Limb (tissue), 2 donors: ENCODE results near the gene ZNF484.
"Not testable (repeated sequence)": the region's sequence is repeated elsewhere in the genome, so short reads cannot be mapped to it uniquely, and the experiment has no call there.

Experiments
- DNase-seq, 2 donors: peaks; one replicate each; pipeline ENCODE4 v3.0.0-alpha.2; 2016; ENCODE audit errors: extremely low spot score in 2 of 2

Gene ZNF484

DNA sequence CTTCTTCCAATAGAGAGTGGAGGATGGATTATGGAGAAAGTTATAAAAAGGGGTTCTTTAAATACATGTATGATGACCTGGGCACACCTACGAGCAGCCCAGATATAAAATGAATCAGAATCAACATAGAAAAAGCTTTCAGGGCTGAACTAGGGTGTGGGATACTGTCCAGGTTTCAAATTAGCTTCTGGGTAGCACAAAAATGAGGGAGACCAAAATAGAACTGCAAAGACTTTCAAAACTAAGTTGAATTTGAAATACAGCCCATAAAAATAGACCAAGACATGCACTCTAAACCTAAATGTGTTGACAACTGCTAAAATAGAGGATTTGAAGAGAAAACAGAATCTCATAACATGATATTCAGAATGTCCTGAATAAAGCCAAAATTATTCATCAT, 17.0 kb downstream of the ZNF484 start:
- DNase-seq, result no peak

DNA sequence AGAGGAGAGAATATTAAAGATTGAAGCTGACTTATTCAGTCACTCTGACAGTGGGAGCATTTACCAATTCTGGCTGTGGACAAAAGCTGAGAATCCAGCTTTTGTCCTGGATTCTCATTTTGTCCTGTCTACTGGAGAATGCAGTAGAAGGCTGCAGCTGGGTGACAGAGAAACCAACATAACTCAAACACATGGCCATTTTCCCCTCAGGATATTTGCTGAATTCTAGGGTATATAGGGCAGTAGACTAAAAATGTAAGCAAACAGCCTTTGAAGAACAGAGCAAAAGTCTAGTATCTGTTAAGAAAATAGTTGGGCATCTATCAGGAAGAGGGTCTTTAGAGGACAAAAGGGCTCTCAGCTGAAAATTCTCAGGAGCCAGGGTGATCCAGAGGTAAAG, 20.6 kb downstream of the ZNF484 start:
- DNase-seq, result no peak

DNA sequence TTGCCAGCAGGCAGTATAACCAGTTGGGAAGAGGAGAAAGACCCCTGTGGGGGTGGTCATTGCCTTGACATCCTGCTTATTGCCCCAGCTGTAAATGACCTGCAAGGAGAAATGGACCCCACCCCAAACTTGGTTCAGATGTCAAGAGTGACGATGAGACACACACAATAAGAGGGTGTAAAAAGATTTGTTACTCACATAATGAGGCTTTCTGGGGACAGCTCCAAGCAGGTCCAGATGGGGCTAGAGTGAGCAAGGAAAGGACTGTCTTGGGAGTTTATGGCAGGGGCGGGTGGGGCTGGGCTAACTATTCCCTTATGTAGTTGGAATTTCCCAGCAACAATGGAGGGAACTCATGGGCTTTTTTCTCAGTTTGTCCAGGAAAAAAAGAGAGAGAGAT, 24.1 kb downstream of the ZNF484 start:
- DNase-seq, result no peak

DNA sequence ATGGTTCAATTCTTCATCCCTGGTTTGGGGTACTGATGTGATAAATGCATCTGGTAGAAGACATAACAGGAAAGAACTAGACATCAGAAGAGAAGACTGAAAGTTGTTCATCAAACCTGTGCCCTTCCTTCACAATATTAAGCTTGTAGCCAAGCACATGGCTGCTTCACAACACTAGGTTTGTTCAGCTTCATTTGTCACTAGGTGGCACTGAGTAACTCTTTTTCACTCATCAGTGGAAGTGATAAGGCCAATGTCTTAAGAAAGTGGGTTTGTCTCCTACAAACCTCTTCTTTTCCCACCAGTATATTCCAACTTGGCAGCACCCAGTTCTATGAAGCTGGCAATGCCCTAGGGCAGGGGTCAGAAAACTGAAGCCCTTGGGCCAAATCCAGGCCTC, 26.9 kb downstream of the ZNF484 start:
- no peak for DNase-seq

DNA sequence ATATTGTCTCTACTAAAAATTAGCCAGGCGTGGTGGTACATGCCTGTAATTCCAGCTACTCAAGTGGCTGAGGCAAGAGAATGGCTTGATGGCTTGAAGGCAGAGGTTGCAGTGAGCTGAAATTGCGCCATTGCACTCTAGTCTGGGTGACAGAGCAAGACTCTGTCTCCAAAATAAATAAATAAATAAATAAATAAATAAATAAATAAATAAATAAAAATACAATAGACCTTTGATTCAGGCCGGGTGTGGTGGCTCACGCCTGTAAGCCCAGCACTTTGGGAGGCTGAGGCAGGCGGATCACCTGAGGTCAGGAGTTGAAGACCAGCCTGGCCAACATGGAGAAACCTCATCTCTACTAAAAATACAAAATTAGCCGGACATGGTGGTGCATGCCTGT, 29.1 kb downstream of the ZNF484 start:
- DNase-seq, result not testable (repeated sequence)

DNA sequence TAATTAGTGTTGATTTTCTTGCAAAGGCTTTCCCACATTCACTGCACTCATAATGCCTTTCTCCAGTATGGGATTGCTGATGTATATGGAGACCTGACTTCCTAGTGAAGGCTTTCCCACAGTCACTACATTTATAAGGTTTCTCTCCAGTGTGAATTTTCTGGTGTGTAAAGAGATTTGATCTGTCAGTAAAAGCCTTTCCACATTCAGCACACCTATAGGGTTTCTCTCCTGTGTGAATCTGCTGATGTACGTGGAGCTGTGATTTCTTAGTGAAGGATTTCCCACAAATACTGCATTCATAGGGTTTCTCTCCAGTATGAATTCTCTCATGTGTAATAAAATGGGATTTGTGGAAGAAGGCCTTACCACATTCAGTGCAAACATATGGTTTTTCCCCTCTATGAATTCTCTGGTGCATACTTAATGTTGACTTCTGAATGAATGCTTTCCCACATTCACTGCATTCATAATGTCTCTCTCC, 31.1 kb downstream of the ZNF484 start:
- DNase-seq, result no peak

DNA sequence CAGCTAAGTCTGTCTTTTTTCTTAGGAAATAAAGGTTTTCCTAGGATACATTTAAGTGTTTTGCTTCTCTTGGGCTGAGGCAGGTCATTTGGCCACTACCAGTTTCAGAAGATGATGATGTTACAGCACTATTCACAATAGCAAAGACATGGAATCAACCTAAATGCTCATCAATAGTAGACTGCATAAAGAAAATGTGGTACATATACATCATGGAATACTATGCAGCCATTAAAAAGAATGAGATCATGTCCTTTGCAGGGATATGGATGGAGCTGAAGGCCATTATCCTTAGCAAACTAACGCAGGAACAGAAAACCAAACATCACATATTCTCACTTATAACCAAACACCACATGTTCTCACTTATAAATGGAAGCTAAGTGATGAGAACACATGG, 39.4 kb downstream of the ZNF484 start:
- DNase-seq, result not testable (repeated sequence)

DNA sequence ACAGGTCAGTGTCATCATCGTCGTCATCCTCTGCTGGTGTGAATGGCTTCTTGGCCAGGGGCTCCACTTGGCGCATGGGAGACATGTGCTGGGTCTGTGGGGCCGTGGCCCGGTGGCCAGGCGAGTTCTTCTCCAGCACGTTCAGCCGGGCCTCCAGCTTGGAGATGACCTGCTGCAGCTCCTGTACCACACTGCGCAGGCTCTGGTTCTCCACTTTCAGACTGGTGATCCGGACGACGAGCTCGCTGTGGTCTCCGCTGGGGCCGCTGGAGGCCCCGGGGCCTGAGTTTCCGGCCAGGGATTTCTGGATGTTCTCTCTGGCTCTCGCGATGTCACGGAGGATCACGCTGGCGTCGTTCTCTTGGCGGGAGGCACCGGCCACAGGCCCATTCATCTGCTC, 40.6 kb downstream of the ZNF484 start:
- DNase-seq, result no peak

DNA sequence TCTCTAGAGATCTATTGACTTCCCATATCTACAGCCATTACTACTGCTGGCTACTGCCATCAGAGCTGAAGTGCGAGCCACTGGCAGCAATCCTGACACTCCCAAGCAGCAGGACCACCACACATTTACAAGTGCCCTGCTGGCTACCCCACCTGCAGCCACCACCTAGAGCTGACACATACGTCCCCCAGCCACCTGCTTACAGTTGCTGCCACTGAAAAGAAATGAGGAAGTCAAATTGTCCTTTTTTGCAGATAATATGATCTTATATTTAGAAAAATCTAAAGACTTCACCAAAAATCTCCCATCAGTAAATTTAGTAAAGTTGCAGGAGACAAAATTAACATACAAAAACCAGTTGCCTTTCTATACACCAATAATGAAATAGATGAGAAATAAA, 48.4 kb downstream of the ZNF484 start:
- DNase-seq, result no peak

DNA sequence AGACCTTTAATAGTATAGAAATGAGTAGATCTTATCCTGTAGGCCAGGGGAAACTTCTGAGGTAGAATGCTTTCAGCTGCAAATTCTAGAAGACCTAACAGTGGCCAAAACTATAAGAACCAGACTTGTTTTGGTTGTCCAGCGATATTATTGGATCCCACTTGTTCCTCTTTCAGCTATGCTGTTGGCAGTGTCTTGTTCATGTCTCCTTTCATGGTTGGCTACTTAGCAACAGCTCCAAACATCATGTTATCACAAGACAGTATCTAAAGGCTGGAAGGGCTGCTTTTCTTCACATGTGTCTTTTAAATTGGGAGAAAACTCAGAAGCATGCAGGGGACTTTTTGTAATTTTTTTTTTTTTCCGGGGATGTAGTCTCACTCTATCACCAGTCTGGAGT, 52.8 kb downstream of the ZNF484 start:
- not testable (repeated sequence) for DNase-seq

DNA sequence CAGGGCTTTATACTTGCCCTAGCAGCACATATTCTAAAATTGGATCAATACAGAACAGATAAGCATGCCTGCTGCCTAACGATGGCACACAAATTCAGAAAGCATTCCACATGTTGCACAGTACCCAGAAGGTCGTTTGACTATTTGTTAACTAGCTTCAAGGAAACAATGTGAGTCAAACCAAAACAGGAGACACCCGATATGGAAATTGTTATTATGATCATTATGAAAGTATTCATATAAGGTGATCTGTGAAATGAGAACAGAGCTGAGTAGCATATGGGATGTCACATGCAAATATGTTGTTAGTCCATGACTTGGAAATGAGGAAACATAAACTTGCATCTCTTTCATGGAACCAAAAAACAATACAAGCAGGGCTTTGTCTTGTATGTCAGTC, 56.9 kb downstream of the ZNF484 start:
- no peak for DNase-seq

DNA sequence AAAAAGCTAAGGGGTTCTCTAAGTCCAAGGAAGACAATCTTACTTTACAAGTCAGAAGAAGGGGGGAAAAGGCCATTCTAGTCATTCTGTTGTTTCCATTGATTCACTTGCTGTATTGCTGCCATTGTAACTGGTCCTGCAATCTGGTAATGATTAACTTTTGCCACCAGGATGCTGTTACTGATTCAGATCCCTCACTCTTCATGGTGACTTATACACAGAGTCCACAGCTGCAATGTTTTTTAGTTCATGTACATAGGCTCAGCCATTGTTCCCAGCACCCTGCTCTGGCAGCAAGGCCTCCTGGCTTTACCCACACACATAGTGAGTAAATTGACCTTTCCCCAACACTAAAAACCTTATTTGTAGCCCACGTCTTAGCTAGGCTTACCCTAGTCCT, 57.9 kb downstream of the ZNF484 start:
- DNase-seq, result not testable (repeated sequence)

DNA sequence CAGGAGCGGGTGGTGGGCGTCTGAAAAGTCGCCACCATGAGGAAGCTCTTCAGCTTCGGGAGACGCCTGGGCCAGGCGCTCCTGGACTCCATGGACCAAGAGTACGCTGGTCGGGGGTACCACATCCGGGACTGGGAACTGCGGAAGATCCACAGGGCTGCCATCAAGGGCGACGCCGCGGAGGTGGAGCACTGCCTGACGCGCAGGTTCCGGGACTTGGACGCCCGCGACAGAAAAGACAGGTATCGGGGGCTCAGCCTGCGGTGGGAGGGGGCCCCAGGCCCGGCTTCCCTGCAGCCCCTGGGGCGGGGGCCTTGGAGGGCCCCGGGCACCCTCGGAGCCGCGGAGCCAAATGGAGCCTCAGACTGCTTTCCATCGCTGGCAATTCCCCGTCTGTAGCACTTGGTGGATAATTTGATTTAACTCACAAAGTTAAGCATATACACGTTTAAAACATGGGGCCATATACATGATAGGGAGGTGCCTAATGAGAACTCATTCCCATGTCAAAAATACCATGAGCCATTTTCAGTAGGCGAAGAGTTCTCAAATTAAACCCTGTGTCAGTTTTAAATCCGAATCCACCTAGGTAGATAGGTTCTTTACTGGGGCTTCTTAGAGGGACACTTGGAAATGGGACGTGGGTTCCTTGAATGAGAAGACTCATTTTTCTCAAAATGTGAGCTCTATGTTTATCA, 68.1 kb downstream of the ZNF484 start:
- DNase-seq, result not testable (repeated sequence)

DNA sequence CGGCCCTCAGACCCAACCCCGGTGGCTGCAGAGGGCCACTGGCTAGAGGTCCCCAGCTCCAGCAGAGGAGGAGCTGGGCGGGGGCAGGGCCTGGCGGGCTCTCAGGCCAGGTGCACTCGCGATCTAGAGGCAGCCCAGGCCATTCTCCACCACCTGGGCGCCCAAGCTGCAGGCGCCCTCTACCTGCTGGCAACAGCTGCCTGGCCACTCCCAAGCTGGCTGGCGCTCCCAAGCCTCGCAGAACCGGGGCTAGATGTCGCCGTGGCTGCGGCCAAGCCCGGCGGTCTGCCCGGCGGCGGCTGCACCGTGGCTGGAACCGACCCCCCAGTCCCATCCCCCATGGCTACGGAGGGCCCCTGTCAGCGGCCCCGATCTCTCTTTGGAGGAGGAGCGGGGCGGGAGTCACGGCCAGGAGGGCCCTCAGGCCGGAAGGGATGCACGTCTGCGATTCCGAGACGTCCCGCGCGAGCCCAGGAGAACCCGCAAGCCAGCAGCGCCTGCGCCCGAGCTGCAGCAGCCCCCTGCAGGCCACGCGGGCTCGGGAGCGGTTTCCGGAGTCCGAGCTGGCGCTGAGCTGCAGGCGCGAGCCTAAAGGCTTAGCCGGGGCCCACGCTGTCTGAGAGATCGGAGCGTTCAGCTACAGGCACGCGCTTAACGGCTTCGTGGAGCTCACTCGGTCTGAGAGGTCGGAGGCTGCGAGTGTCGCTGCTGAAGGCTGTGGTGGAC, 68.9 kb downstream of the ZNF484 start:
- peak; percentile 34 to 86 for DNase-seq

DNA sequence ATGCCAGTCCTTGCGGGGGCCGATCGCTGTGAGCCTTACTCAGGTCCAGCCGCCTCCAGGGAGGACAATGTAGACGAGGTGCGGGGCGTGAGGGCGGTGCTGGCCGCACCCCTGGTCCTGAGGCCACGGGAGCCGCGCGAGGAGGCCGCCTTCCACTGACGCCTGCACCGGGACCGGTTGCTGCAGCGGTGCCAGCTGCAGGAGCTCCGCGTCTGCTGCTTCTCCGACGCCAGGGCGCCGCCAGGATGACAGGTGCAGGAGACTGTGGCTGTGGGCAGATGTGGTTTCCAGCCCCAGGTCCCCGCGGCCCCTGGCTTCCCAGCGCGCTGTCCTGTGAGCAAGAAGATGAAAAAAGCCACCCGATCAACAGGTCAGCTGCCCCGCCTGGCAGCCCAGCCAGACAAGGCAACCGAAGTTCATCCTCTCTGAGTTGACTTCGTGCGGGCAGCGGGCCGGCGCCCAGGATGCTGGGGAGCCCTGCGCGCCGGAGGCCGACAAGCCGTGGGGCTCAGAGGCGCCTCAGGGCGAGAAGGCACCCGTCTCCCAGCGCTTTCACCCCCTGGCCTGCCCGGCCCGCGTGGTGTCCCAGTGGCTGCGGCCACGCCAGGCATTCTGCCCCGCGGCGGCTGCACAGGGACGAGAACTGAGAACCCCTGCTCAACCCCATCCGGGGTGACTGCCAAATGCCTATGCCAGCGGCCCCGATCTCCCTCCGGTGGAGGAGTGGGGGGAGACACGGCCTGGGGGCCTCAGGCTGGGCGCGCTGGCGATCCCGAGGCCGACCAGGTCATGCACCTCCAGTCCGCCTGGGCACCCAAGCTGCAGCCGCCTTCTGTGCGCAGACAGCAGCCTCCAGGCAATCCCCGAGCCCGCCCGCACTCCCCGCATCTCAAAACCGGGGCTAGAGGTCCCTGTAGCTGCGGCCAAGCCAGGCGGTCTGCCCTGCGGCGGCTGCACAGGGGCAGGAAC, 69.8 kb downstream of the ZNF484 start:
- DNase-seq, result peak in 1 of 2 donors; percentile 40

DNA sequence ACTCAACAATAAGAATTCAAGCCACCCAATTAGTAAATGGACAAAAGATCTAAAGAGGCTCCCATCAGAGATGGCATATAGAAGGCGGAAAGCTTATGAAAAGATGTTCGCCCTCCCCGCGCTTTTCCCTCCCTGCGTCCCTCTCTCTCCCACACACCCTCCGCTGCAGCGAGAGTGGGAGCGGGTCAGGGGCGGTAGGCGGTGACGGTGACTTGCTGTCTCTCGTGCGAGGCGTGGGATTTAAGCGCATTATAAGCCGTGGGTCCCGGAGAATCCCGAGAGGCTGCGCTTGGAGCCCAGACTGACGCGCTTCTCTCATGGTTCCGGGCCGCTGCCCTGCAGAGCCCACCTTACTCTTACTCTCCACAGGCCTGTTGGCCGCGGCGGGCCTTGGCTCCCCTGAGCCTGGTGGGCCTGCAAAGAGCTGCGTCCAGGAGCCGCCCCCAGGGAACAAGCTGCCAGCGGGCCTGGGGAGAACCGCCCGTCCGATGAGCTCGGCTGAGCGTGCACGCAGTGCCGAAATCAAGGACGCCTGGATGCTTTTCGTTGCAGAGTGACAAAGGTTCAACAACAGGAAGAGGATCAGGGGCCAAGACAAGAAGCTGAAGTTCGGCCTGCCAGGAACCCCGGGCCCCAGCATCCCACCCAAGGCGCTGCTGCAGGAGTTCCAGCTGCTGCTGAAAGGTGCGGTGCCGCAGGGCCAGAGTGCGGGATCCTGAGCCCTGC, 70.6 kb downstream of the ZNF484 start:
- DNase-seq, result no peak

DNA sequence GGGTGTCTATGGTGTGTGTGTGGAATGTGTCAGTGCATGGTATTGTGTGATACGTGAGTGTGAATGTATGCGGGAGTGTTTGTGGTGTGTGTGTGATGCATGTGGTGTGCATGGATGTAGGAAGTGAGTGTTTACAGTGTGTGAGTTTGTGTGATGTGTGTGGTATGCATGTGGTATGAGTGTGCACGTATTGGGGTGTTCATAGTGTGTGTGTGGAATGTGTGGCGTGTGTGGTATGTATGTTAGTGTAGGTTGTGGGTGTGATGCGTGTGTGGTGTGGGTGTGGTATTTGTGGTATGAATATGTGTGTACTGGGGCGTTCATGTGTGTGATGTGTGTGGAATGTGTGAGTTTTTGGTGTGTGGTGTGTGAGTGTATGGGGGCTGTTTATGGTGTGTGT, 73.1 kb downstream of the ZNF484 start:
- DNase-seq, result no peak

DNA sequence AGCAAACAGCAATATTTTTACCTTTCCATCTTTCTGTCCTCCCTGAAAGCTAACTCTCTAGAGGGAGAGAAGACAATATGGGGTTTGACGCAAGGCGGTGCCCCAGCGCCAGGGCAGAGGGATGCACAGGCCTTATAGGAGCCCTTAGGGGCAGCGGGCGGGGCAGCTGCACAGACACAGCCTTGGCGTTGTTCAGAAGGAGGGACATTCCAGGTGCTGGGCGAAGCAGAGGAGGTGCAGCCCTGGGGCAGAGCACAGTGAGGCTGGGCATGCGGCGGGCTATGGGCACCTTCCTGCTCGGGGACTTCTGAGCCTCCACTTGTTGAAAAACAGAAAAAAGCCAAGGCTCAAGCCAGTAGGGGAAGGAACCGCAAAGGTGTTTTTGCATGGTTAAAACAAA, 79.5 kb downstream of the ZNF484 start:
- DNase-seq, result no peak

DNA sequence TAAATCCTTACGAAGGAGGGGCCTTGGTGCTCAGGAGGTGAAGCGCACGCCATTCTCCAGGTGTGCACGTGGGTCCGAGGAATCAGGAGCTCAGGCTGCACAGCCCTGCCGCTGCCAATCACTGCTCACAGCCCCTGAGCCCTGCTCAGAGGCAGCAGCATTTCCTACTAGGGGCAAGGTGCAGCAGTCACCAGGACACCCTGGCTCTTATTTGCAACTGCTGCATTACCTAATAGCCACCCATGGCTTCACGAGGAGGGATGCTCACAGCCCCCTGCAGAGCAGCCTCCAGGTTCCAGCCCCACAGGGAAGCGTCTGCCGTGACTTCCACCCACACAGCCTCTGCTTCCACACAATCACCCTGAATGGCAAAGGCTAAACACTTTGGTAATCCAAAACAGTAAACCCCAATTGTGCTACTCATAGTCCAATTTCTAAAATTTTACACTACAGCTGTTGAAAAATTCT, 81.5 kb downstream of the ZNF484 start:
- not testable (repeated sequence) for DNase-seq

DNA sequence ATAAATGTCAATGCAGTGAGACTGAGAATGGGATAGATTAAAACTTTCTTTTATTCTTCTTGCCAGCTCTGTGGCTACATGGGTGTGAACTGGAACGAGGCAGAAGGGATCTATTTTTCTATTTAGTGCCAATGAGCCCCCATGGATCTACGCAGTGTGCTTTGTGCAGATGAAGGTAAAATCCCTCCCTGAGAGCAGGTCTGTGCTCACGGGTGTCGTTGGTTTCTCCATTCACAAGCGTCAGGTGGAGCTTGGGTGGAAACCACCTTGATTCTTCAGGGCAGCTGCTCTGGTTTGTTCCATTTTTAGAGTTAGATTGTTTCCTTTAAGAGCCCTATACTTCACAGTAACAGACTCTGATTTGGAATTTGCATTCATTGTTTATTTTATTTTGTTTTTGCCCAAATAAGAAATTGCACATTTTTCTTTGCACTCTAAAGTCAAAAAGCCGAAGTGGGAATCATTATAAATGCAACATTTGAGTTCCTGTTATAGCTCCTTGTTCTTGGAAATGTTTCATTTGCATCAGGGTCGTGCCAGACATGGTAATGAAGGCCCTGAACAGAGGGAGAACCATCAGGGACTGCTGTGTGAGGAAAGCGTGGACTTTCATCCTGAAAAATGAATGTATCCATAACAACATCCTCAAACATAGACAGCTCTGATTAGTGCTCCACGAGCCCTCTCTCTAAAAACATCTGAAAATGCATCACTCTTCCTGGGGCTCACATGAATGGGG, 82.1 kb downstream of the ZNF484 start:
- no peak for DNase-seq
